Activated naive CD8-positive, alpha-beta T cell treated with anti-CD3 and anti-CD28 coated beads, Interleukin-2, amount 50 U/mL, for 16 hours (primary cell): ENCODE data around the gene ELMOD3.
"Not testable (repeated sequence)": the region's sequence is repeated elsewhere in the genome, so short reads cannot be mapped to it uniquely, and the experiment has no call there.

Source experiments
- DNase-seq: peaks from one replicate; pipeline ENCODE4 v3.0.0-alpha.2; 2020; ENCODE audit warnings: low read depth, low spot score

ELMOD3 gene

GRCh38 chr2:85423525-85423924 lies 69.0 kb downstream of the ELMOD3 start:
- DNase-seq, result no peak

GRCh38 chr2:85425588-85425987 lies 71.0 kb downstream of the ELMOD3 start:
- no peak for DNase-seq

GRCh38 chr2:85427300-85427835 lies 72.8 kb downstream of the ELMOD3 start:
- no peak for DNase-seq

- no peak for DNase-seq
These were observed 73.8 kb downstream of the ELMOD3 start for GRCh38 chr2:85428343-85428881.

GRCh38 chr2:85429213-85429923 lies 74.8 kb downstream of the ELMOD3 start:
- no peak for DNase-seq

GRCh38 chr2:85429924-85430289 lies 75.3 kb downstream of the ELMOD3 start:
- no peak for DNase-seq

- no peak for DNase-seq
These were observed 76.4 kb downstream of the ELMOD3 start for GRCh38 chr2:85430752-85431569.

- no peak for DNase-seq
These were observed 77.1 kb downstream of the ELMOD3 start for GRCh38 chr2:85431570-85432205.

- DNase-seq, result no peak
These were observed 79.0 kb downstream of the ELMOD3 start for GRCh38 chr2:85433511-85434089.

- no peak for DNase-seq
These were observed 80.1 kb downstream of the ELMOD3 start for GRCh38 chr2:85434696-85435095.

GRCh38 chr2:85435220-85435958 lies 80.8 kb downstream of the ELMOD3 start:
- no peak for DNase-seq

- DNase-seq, result no peak
These were observed 81.6 kb downstream of the ELMOD3 start for GRCh38 chr2:85435981-85436835.

GRCh38 chr2:85436836-85437487 lies 82.4 kb downstream of the ELMOD3 start:
- no peak for DNase-seq

GRCh38 chr2:85437488-85438200 lies 83.1 kb downstream of the ELMOD3 start:
- peak; percentile 32 for DNase-seq

- no peak for DNase-seq
These were observed 83.8 kb downstream of the ELMOD3 start for GRCh38 chr2:85438201-85439024.

- no peak for DNase-seq
These were observed 84.5 kb downstream of the ELMOD3 start for GRCh38 chr2:85439025-85439472.

GRCh38 chr2:85439569-85439968 lies 85.0 kb downstream of the ELMOD3 start:
- not testable (repeated sequence) for DNase-seq

- no peak for DNase-seq
These were observed 85.4 kb downstream of the ELMOD3 start for GRCh38 chr2:85439986-85440385.
